Middle frontal gyrus (tissue), 1 donor: Measurements from ENCODE around the gene ANKRD34A.
A peak's percentile ranks its signal among the peaks of the same experiment; 100 is the strongest.

Experiments used
- DNase-seq: peaks from one replicate; pipeline ENCODE4 v3.0.0-alpha.2; 2015; ENCODE audit warnings: low spot score; ENCODE audit errors: extremely low spot score

The ANKRD34A gene

GRCh38 chr1:145991735-145992412 is 27.5 kb upstream of the ANKRD34A start:
- no peak for DNase-seq

- no peak for DNase-seq
Measured at GRCh38 chr1:145990249-145990855, 26.0 kb upstream of the ANKRD34A start.

GRCh38 chr1:145988773-145989172 is 24.4 kb upstream of the ANKRD34A start:
- DNase-seq: no peak

- no peak for DNase-seq
Measured at GRCh38 chr1:145987926-145988325, 23.6 kb upstream of the ANKRD34A start.

GRCh38 chr1:145986551-145986950 is 22.2 kb upstream of the ANKRD34A start:
- no peak for DNase-seq

- DNase-seq: no peak
Measured at GRCh38 chr1:145985502-145986439, 21.4 kb upstream of the ANKRD34A start.

GRCh38 chr1:145985129-145985501 is 20.7 kb upstream of the ANKRD34A start:
- DNase-seq: no peak

- DNase-seq: no peak
Measured at GRCh38 chr1:145983960-145984830, 19.8 kb upstream of the ANKRD34A start.

GRCh38 chr1:145983206-145983675 is 18.9 kb upstream of the ANKRD34A start:
- no peak for DNase-seq

- DNase-seq: no peak
Measured at GRCh38 chr1:145982010-145982723, 17.8 kb upstream of the ANKRD34A start.

- DNase-seq: no peak
Measured at GRCh38 chr1:145980457-145980994, 16.2 kb upstream of the ANKRD34A start.

- no peak for DNase-seq
Measured at GRCh38 chr1:145979746-145980456, 15.5 kb upstream of the ANKRD34A start.

GRCh38 chr1:145978854-145979745 is 14.7 kb upstream of the ANKRD34A start:
- peak; percentile 93 for DNase-seq

- DNase-seq: no peak
Measured at GRCh38 chr1:145978471-145978853, 14.1 kb upstream of the ANKRD34A start.

- DNase-seq: no peak
Measured at GRCh38 chr1:145977486-145978470, 13.4 kb upstream of the ANKRD34A start.

GRCh38 chr1:145977016-145977415 is 12.6 kb upstream of the ANKRD34A start:
- no peak for DNase-seq

- no peak for DNase-seq
Measured at GRCh38 chr1:145975216-145975615, 10.8 kb upstream of the ANKRD34A start.
